ENCODE data around the gene GABRG1.

GABRG1 gene

DNA sequence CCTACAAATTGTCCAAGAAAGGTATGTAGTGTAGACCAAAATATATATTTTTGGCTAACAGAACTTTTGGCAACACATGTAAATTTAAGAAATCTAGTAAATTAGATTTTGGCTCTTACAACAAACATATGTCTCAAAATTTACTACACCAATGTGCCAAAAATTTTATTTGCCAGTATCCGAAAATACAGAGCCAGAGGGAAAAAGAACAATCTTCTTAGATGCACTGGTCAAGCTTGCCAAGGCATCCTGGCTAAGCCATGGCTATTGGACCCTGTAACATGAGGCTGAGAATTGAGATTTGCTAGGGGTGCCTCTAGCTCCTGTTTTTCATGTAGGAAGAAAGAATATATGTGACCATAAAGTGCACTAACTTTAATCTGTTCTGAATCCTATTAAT lies 91.8 kb downstream of the GABRG1 start:
- no peaks in the 10 kb centered on the region for H3K27me3 ChIP-seq (ENCODE audit: control insufficient read depth in 3 of 3, insufficient read depth in 3 of 3, low read depth in 1 of 3, low read length in 3 of 3)
- no peak overlapping the region for H3K27ac ChIP-seq (replicated peaks; ENCODE audit: low read length)
- H3K36me3 ChIP-seq (replicated peaks in 1 of 2; ENCODE audit: control insufficient read depth in 2 of 2, insufficient read depth in 2 of 2, low read length in 2 of 2): no peaks in the 10 kb centered on the region
- no peak overlapping the region for H3K14ac ChIP-seq (ENCODE audit: low read length)
- H2BK120ac ChIP-seq (ENCODE audit: low read depth, low read length): no peak overlapping the region
- H3K79me1 ChIP-seq (ENCODE audit: low read depth, low read length): no peaks in the 10 kb centered on the region
- no peak overlapping the region for H2AFZ ChIP-seq (ENCODE audit: low read length)
- no peak overlapping the region for H2BK5ac ChIP-seq (ENCODE audit: low read length)
- H3K4me2 ChIP-seq (ENCODE audit: insufficient read depth, low read length, poor library complexity, severe bottlenecking): no peak overlapping the region
- H3K9ac ChIP-seq (ENCODE audit: low read depth, low read length, poor library complexity): no peak overlapping the region
- no peak overlapping the region for H3K4me3 ChIP-seq (ENCODE audit: low read length in 2 of 2)
- H4K8ac ChIP-seq (ENCODE audit: low read depth, low read length): no peak overlapping the region
- no peak overlapping the region for H3K18ac ChIP-seq (ENCODE audit: low read length)
- DNase-seq (ENCODE audit: low spot score): no peak
- no peak overlapping the region for H2AK5ac ChIP-seq (ENCODE audit: low read depth, low read length)
- H2BK15ac ChIP-seq (ENCODE audit: low read length): no peak overlapping the region
- no peak overlapping the region for H3K23ac ChIP-seq (ENCODE audit: low read depth, low read length, poor library complexity)
- H4K91ac ChIP-seq (ENCODE audit: low read depth, low read length, poor library complexity): no peak overlapping the region
- H3K4me1 ChIP-seq (ENCODE audit: control insufficient read depth in 2 of 2, insufficient read depth in 1 of 2, low read depth in 1 of 2, low read length in 2 of 2): no peaks in the 10 kb centered on the region
- no CpG with 5 or more reads among the region's 1 CpG for WGBS, 2 donors (ENCODE audit: extremely low coverage in 2 of 2, insufficient read length in 2 of 2, insufficient replicate concordance in 1 of 2)
- H3K4ac ChIP-seq (ENCODE audit: low read length): no peak overlapping the region
- no peak overlapping the region for H2BK12ac ChIP-seq (ENCODE audit: low read length)
- H3K9me3 ChIP-seq (replicated peaks in 1 of 2; ENCODE audit: control insufficient read depth in 2 of 2, insufficient read depth in 1 of 2, low read depth in 1 of 2, low read length in 2 of 2): no peaks in the 10 kb centered on the region

DNA sequence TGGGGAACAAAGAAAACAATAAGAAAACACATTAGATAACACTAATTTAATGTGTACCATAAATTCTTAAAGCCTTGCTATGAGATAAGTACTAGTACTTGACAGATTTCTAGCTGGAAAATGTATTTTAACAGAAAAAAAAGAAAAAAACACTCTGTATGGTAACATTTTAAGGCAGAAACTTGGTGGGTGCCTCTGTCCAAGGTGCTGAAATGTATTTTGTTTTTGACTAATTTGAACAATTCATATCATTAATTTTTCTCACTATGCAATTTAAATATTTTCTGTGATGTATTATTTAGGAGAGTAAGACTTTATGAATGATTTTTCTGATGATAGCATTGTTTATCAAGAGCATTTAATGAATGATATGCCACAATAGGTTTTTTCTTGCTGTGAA lies 107.5 kb downstream of the GABRG1 start:
- H3K27ac ChIP-seq (replicated peaks; ENCODE audit: low read length): no peak overlapping the region
- no peaks in the 10 kb centered on the region for H3K79me1 ChIP-seq (ENCODE audit: low read depth, low read length)
- H3K4ac ChIP-seq (ENCODE audit: low read length): no peak overlapping the region
- H3K4me2 ChIP-seq (ENCODE audit: insufficient read depth, low read length, poor library complexity, severe bottlenecking): no peak overlapping the region
- no peak overlapping the region for H3K14ac ChIP-seq (ENCODE audit: low read length)
- H3K36me3 ChIP-seq (replicated peaks in 1 of 2; ENCODE audit: control insufficient read depth in 2 of 2, insufficient read depth in 2 of 2, low read length in 2 of 2): no peaks in the 10 kb centered on the region
- H3K4me3 ChIP-seq (ENCODE audit: low read length in 2 of 2): no peak overlapping the region
- DNase-seq (ENCODE audit: low spot score): peak; percentile 8
- H2BK15ac ChIP-seq (ENCODE audit: low read length): no peak overlapping the region
- H3K23ac ChIP-seq (ENCODE audit: low read depth, low read length, poor library complexity): no peak overlapping the region
- H3K18ac ChIP-seq (ENCODE audit: low read length): no peak overlapping the region
- no peaks in the 10 kb centered on the region for H3K27me3 ChIP-seq (ENCODE audit: control insufficient read depth in 3 of 3, insufficient read depth in 3 of 3, low read depth in 1 of 3, low read length in 3 of 3)
- no peak overlapping the region for H2AK5ac ChIP-seq (ENCODE audit: low read depth, low read length)
- no peak overlapping the region for H4K91ac ChIP-seq (ENCODE audit: low read depth, low read length, poor library complexity)
- no peaks in the 10 kb centered on the region for H3K4me1 ChIP-seq (ENCODE audit: control insufficient read depth in 2 of 2, insufficient read depth in 1 of 2, low read depth in 1 of 2, low read length in 2 of 2)
- H4K8ac ChIP-seq (ENCODE audit: low read depth, low read length): no peak overlapping the region
- H2BK5ac ChIP-seq (ENCODE audit: low read length): no peak overlapping the region
- H3K9me3 ChIP-seq (replicated peaks in 1 of 2; ENCODE audit: control insufficient read depth in 2 of 2, insufficient read depth in 1 of 2, low read depth in 1 of 2, low read length in 2 of 2): no peaks in the 10 kb centered on the region
- H2BK12ac ChIP-seq (ENCODE audit: low read length): no peak overlapping the region
- H2BK120ac ChIP-seq (ENCODE audit: low read depth, low read length): no peak overlapping the region
- no peak overlapping the region for H2AFZ ChIP-seq (ENCODE audit: low read length)
- H3K9ac ChIP-seq (ENCODE audit: low read depth, low read length, poor library complexity): no peak overlapping the region

DNA sequence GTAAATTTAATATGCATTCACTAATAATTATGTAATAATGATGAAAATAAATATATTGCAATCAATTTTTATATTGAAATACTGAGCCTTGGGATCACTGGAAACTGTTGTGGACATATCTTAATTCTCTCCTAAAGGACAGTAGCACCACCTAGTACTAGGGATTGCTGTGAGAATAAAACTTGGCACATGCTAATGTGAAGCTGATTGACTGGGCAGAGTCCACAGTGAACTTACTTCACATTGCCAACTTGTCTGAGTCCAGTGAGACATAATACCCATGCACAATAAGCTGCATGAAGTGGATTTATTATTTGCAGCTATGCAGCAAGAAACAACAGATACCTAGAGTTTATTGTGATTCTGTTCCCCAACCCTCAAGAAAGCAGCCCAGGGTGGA lies 131.1 kb downstream of the GABRG1 start:
- Histone ChIP-seq H3K27me3 (ENCODE audit: control insufficient read depth in 3 of 3, insufficient read depth in 3 of 3, low read depth in 1 of 3, low read length in 3 of 3) (no peaks in the 10 kb centered on the region), H3K4me1 (ENCODE audit: control insufficient read depth in 2 of 2, insufficient read depth in 1 of 2, low read depth in 1 of 2, low read length in 2 of 2) (no peaks in the 10 kb centered on the region), H3K36me3 (replicated peaks in 1 of 2; ENCODE audit: control insufficient read depth in 2 of 2, insufficient read depth in 2 of 2, low read length in 2 of 2) (no peaks in the 10 kb centered on the region), H2BK5ac (ENCODE audit: low read length) (no peak overlapping the region), H3K18ac (ENCODE audit: low read length) (no peak overlapping the region), H2BK12ac (ENCODE audit: low read length) (no peak overlapping the region), H2BK120ac (ENCODE audit: low read depth, low read length) (no peak overlapping the region), H3K14ac (ENCODE audit: low read length) (no peak overlapping the region), H3K27ac (replicated peaks; ENCODE audit: low read length) (no peak overlapping the region), H3K4me3 (ENCODE audit: low read length in 2 of 2) (no peak overlapping the region), H2AK5ac (ENCODE audit: low read depth, low read length) (no peak overlapping the region), H3K9me3 (replicated peaks in 1 of 2; ENCODE audit: control insufficient read depth in 2 of 2, insufficient read depth in 1 of 2, low read depth in 1 of 2, low read length in 2 of 2) (no peaks in the 10 kb centered on the region), H4K91ac (ENCODE audit: low read depth, low read length, poor library complexity) (no peak overlapping the region), H3K4ac (ENCODE audit: low read length) (no peak overlapping the region), H2AFZ (ENCODE audit: low read length) (no peak overlapping the region), H3K4me2 (ENCODE audit: insufficient read depth, low read length, poor library complexity, severe bottlenecking) (no peak overlapping the region), H3K23ac (ENCODE audit: low read depth, low read length, poor library complexity) (no peak overlapping the region), H2BK15ac (ENCODE audit: low read length) (no peak overlapping the region), H3K9ac (ENCODE audit: low read depth, low read length, poor library complexity) (no peak overlapping the region), H4K8ac (ENCODE audit: low read depth, low read length) (no peak overlapping the region), H3K79me1 (ENCODE audit: low read depth, low read length) (no peaks in the 10 kb centered on the region)
- no peak for DNase-seq (ENCODE audit: low spot score)

DNA sequence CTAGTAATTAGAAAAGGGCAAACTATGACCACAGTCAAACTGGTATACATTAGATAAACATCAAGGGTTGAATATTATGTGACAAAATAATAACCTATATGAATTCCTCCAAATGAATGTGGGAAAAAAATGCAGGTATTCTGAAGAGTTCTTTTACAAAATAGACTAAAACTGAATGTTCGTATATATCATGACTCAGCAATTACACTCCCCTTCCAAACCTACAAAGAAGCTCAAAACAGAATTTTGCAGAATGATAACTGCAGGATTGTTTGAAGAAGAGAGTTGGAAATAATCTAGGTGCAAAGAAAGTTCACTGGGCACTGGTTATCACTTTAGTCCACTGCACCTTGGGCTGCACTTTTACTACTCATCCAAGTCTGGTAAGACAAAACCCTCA lies 134.1 kb downstream of the GABRG1 start:
- Histone ChIP-seq H3K36me3 (replicated peaks in 1 of 2; ENCODE audit: control insufficient read depth in 2 of 2, insufficient read depth in 2 of 2, low read length in 2 of 2) (no peaks in the 10 kb centered on the region), H2AFZ (ENCODE audit: low read length) (no peak overlapping the region), H3K79me1 (ENCODE audit: low read depth, low read length) (no peaks in the 10 kb centered on the region), H2BK5ac (ENCODE audit: low read length) (no peak overlapping the region), H3K27ac (replicated peaks; ENCODE audit: low read length) (no peak overlapping the region), H3K9me3 (replicated peaks in 1 of 2; ENCODE audit: control insufficient read depth in 2 of 2, insufficient read depth in 1 of 2, low read depth in 1 of 2, low read length in 2 of 2) (no peaks in the 10 kb centered on the region), H4K8ac (ENCODE audit: low read depth, low read length) (no peak overlapping the region), H3K9ac (ENCODE audit: low read depth, low read length, poor library complexity) (no peak overlapping the region), H3K4me1 (ENCODE audit: control insufficient read depth in 2 of 2, insufficient read depth in 1 of 2, low read depth in 1 of 2, low read length in 2 of 2) (no peaks in the 10 kb centered on the region), H4K91ac (ENCODE audit: low read depth, low read length, poor library complexity) (no peak overlapping the region), H3K4ac (ENCODE audit: low read length) (no peak overlapping the region), H3K4me2 (ENCODE audit: insufficient read depth, low read length, poor library complexity, severe bottlenecking) (no peak overlapping the region), H2AK5ac (ENCODE audit: low read depth, low read length) (no peak overlapping the region), H3K4me3 (ENCODE audit: low read length in 2 of 2) (no peak overlapping the region), H2BK120ac (ENCODE audit: low read depth, low read length) (no peak overlapping the region), H3K23ac (ENCODE audit: low read depth, low read length, poor library complexity) (no peak overlapping the region), H2BK15ac (ENCODE audit: low read length) (no peak overlapping the region), H2BK12ac (ENCODE audit: low read length) (no peak overlapping the region), H3K18ac (ENCODE audit: low read length) (no peak overlapping the region), H3K27me3 (ENCODE audit: control insufficient read depth in 3 of 3, insufficient read depth in 3 of 3, low read depth in 1 of 3, low read length in 3 of 3) (no peaks in the 10 kb centered on the region), H3K14ac (ENCODE audit: low read length) (no peak overlapping the region)
- WGBS, 2 donors (ENCODE audit: extremely low coverage in 2 of 2, insufficient read length in 2 of 2, insufficient replicate concordance in 1 of 2): no CpG with 5 or more reads among the region's 1 CpG
- no peak for DNase-seq (ENCODE audit: low spot score)
